ENCODE data around the gene EML4.

The EML4 gene

GRCh38 chr2:42286268-42286946, 117.3 kb downstream of the EML4 start:
- ChIA-PET CTCF (interaction anchor here (0.8 to 1.8 kb wide), 2 partner anchors 10 to 36 kb away, joined by 3 to 4 read pairs; no protein-coding TSS in a partner anchor), POLR2A (interaction anchor here (0.7 kb wide), 1 partner anchor 203 kb away, joined by 3 read pairs; no protein-coding TSS in a partner anchor)
- no peak overlapping the region for H3K27ac ChIP-seq (ENCODE audit: insufficient read depth in 1 of 2, low read depth in 1 of 2, low read length in 2 of 2, poor library complexity in 1 of 2, severe bottlenecking in 2 of 2)
- H3K9me3 ChIP-seq (ENCODE audit: control extremely low read depth in 1 of 5, control insufficient read depth in 4 of 5, insufficient read depth in 2 of 5, low read depth in 1 of 5, low read length in 4 of 5) = no peaks in the 10 kb centered on the region
- H3K4me1 ChIP-seq (ENCODE audit: control extremely low read depth in 1 of 4, control insufficient read depth in 4 of 4, insufficient read depth in 4 of 4, low read length in 3 of 4) = no peaks in the 10 kb centered on the region
- DNase-seq = no peak
- no peaks in the 10 kb centered on the region for H3K27me3 ChIP-seq (replicated peaks in 2 of 5; ENCODE audit: control insufficient read depth in 4 of 5, insufficient read depth in 5 of 5, low read length in 4 of 5)
- no peak overlapping the region for H3K4me3 ChIP-seq (ENCODE audit: control insufficient read depth in 1 of 7, extremely low read depth in 1 of 7, insufficient read depth in 4 of 7, low read depth in 2 of 7, low read length in 6 of 7)
- 88% methylated on average over 2 of the region's 2 CpGs for WGBS (ENCODE audit: insufficient coverage)
- H3K36me3 ChIP-seq (ENCODE audit: control insufficient read depth in 4 of 4, insufficient read depth in 4 of 4, low read length in 3 of 4) = peaks cover 0 to 8% (median 6%) of the 10 kb centered on the region in 4 experiments

GRCh38 chr2:42288811-42289210, 119.7 kb downstream of the EML4 start:
- H3K4me1 ChIP-seq (ENCODE audit: control extremely low read depth in 1 of 4, control insufficient read depth in 4 of 4, insufficient read depth in 4 of 4, low read length in 3 of 4) = no peaks in the 10 kb centered on the region
- WGBS (ENCODE audit: insufficient coverage) = no CpG with 5 or more reads among the region's 1 CpG
- no peak overlapping the region for H3K4me3 ChIP-seq (ENCODE audit: control insufficient read depth in 1 of 7, extremely low read depth in 1 of 7, insufficient read depth in 4 of 7, low read depth in 2 of 7, low read length in 6 of 7)
- POLR2A ChIA-PET = no interaction called here
- no peaks in the 10 kb centered on the region for H3K27me3 ChIP-seq (replicated peaks in 2 of 5; ENCODE audit: control insufficient read depth in 4 of 5, insufficient read depth in 5 of 5, low read length in 4 of 5)
- CTCF ChIA-PET = interaction anchor here (0.8 to 0.9 kb wide), 2 partner anchors 34 to 419 kb away, joined by 3 read pairs; no protein-coding TSS in a partner anchor
- H3K9me3 ChIP-seq (ENCODE audit: control extremely low read depth in 1 of 5, control insufficient read depth in 4 of 5, insufficient read depth in 2 of 5, low read depth in 1 of 5, low read length in 4 of 5) = no peaks in the 10 kb centered on the region
- DNase-seq = no peak
- no peak overlapping the region for H3K27ac ChIP-seq (ENCODE audit: insufficient read depth in 1 of 2, low read depth in 1 of 2, low read length in 2 of 2, poor library complexity in 1 of 2, severe bottlenecking in 2 of 2)
- H3K36me3 ChIP-seq (ENCODE audit: control insufficient read depth in 4 of 4, insufficient read depth in 4 of 4, low read length in 3 of 4) = peaks cover 0 to 8% (median 5%) of the 10 kb centered on the region in 4 experiments

- Histone ChIP-seq H3K27me3 (replicated peaks in 2 of 5; ENCODE audit: control insufficient read depth in 4 of 5, insufficient read depth in 5 of 5, low read length in 4 of 5) (no peaks in the 10 kb centered on the region), H3K4me1 (ENCODE audit: control extremely low read depth in 1 of 4, control insufficient read depth in 4 of 4, insufficient read depth in 4 of 4, low read length in 3 of 4) (no peaks in the 10 kb centered on the region), H3K4me3 (ENCODE audit: control insufficient read depth in 1 of 7, extremely low read depth in 1 of 7, insufficient read depth in 4 of 7, low read depth in 2 of 7, low read length in 6 of 7) (no peak overlapping the region), H3K27ac (ENCODE audit: insufficient read depth in 1 of 2, low read depth in 1 of 2, low read length in 2 of 2, poor library complexity in 1 of 2, severe bottlenecking in 2 of 2) (no peak overlapping the region), H3K9me3 (ENCODE audit: control extremely low read depth in 1 of 5, control insufficient read depth in 4 of 5, insufficient read depth in 2 of 5, low read depth in 1 of 5, low read length in 4 of 5) (no peaks in the 10 kb centered on the region), H3K36me3 (ENCODE audit: control insufficient read depth in 4 of 4, insufficient read depth in 4 of 4, low read length in 3 of 4) (peaks cover 0 to 8% (median 6%) of the 10 kb centered on the region in 4 experiments)
- ChIA-PET POLR2A (no interaction called here), CTCF (interaction anchor here (0.6 to 1.3 kb wide), 4 partner anchors 12 to 419 kb away, joined by 3 to 5 read pairs (median 3); no protein-coding TSS in a partner anchor)
- WGBS (ENCODE audit: insufficient coverage) = 48% methylated on average over 4 of the region's 4 CpGs
- peak in 2 of 3 donors; percentile 9 to 20 for DNase-seq
Observed at GRCh38 chr2:42289222-42289621, 120.1 kb downstream of the EML4 start.

GRCh38 chr2:42290005-42290404, 120.9 kb downstream of the EML4 start:
- no CpG with 5 or more reads among the region's 8 CpGs for WGBS (ENCODE audit: insufficient coverage)
- CTCF ChIA-PET = interaction anchor here (0.6 to 1.3 kb wide), 3 partner anchors 13 to 32 kb away, joined by 3 to 5 read pairs (median 3); no protein-coding TSS in a partner anchor
- Histone ChIP-seq H3K27me3 (replicated peaks in 2 of 5; ENCODE audit: control insufficient read depth in 4 of 5, insufficient read depth in 5 of 5, low read length in 4 of 5) (no peaks in the 10 kb centered on the region), H3K27ac (ENCODE audit: insufficient read depth in 1 of 2, low read depth in 1 of 2, low read length in 2 of 2, poor library complexity in 1 of 2, severe bottlenecking in 2 of 2) (no peak overlapping the region), H3K4me3 (ENCODE audit: control insufficient read depth in 1 of 7, extremely low read depth in 1 of 7, insufficient read depth in 4 of 7, low read depth in 2 of 7, low read length in 6 of 7) (no peak overlapping the region), H3K9me3 (ENCODE audit: control extremely low read depth in 1 of 5, control insufficient read depth in 4 of 5, insufficient read depth in 2 of 5, low read depth in 1 of 5, low read length in 4 of 5) (no peaks in the 10 kb centered on the region), H3K36me3 (ENCODE audit: control insufficient read depth in 4 of 4, insufficient read depth in 4 of 4, low read length in 3 of 4) (peaks cover 0 to 11% (median 6%) of the 10 kb centered on the region in 4 experiments), H3K4me1 (ENCODE audit: control extremely low read depth in 1 of 4, control insufficient read depth in 4 of 4, insufficient read depth in 4 of 4, low read length in 3 of 4) (no peaks in the 10 kb centered on the region)
- DNase-seq = no peak
- POLR2A ChIA-PET = interaction anchor here (0.6 kb wide), 1 partner anchor 77 kb away, joined by 5 read pairs; no protein-coding TSS in a partner anchor

- Histone ChIP-seq H3K4me3 (ENCODE audit: control insufficient read depth in 1 of 7, extremely low read depth in 1 of 7, insufficient read depth in 4 of 7, low read depth in 2 of 7, low read length in 6 of 7) (no peak overlapping the region), H3K36me3 (ENCODE audit: control insufficient read depth in 4 of 4, insufficient read depth in 4 of 4, low read length in 3 of 4) (peaks cover 2 to 20% (median 12%) of the 10 kb centered on the region in 4 experiments), H3K4me1 (ENCODE audit: control extremely low read depth in 1 of 4, control insufficient read depth in 4 of 4, insufficient read depth in 4 of 4, low read length in 3 of 4) (peaks cover 0 to 12% (median 3%) of the 10 kb centered on the region in 4 experiments), H3K27me3 (replicated peaks in 2 of 5; ENCODE audit: control insufficient read depth in 4 of 5, insufficient read depth in 5 of 5, low read length in 4 of 5) (no peaks in the 10 kb centered on the region), H3K27ac (ENCODE audit: insufficient read depth in 1 of 2, low read depth in 1 of 2, low read length in 2 of 2, poor library complexity in 1 of 2, severe bottlenecking in 2 of 2) (no peak overlapping the region), H3K9me3 (ENCODE audit: control extremely low read depth in 1 of 5, control insufficient read depth in 4 of 5, insufficient read depth in 2 of 5, low read depth in 1 of 5, low read length in 4 of 5) (no peaks in the 10 kb centered on the region)
- CTCF ChIA-PET = no interaction called here
- DNase-seq = no peak
- POLR2A ChIA-PET = no interaction called here
- 88% methylated on average over 2 of the region's 8 CpGs for WGBS (ENCODE audit: insufficient coverage)
Observed at GRCh38 chr2:42293019-42293418, 123.9 kb downstream of the EML4 start.

- 100% methylated on average over 2 of the region's 2 CpGs for WGBS (ENCODE audit: insufficient coverage)
- Histone ChIP-seq H3K27me3 (replicated peaks in 2 of 5; ENCODE audit: control insufficient read depth in 4 of 5, insufficient read depth in 5 of 5, low read length in 4 of 5) (no peaks in the 10 kb centered on the region), H3K9me3 (ENCODE audit: control extremely low read depth in 1 of 5, control insufficient read depth in 4 of 5, insufficient read depth in 2 of 5, low read depth in 1 of 5, low read length in 4 of 5) (no peaks in the 10 kb centered on the region), H3K4me1 (ENCODE audit: control extremely low read depth in 1 of 4, control insufficient read depth in 4 of 4, insufficient read depth in 4 of 4, low read length in 3 of 4) (peaks cover 0 to 14% (median 3%) of the 10 kb centered on the region in 4 experiments), H3K4me3 (ENCODE audit: control insufficient read depth in 1 of 7, extremely low read depth in 1 of 7, insufficient read depth in 4 of 7, low read depth in 2 of 7, low read length in 6 of 7) (no peak overlapping the region), H3K36me3 (ENCODE audit: control insufficient read depth in 4 of 4, insufficient read depth in 4 of 4, low read length in 3 of 4) (peaks cover 5 to 23% (median 15%) of the 10 kb centered on the region in 4 experiments), H3K27ac (ENCODE audit: insufficient read depth in 1 of 2, low read depth in 1 of 2, low read length in 2 of 2, poor library complexity in 1 of 2, severe bottlenecking in 2 of 2) (no peak overlapping the region)
- ChIA-PET CTCF (interaction anchor here (1.1 kb wide), 1 partner anchor 10 kb away, joined by 3 read pairs; no protein-coding TSS in a partner anchor), POLR2A (no interaction called here)
- no peak for DNase-seq
Observed at GRCh38 chr2:42296226-42296625, 127.1 kb downstream of the EML4 start.

- Histone ChIP-seq H3K27ac (ENCODE audit: insufficient read depth in 1 of 2, low read depth in 1 of 2, low read length in 2 of 2, poor library complexity in 1 of 2, severe bottlenecking in 2 of 2) (no peak overlapping the region), H3K36me3 (ENCODE audit: control insufficient read depth in 4 of 4, insufficient read depth in 4 of 4, low read length in 3 of 4) (peaks cover 6 to 23% (median 14%) of the 10 kb centered on the region in 4 experiments)
Observed at GRCh38 chr2:42297322-42297936, 128.3 kb downstream of the EML4 start.

More at GRCh38 chr2:42297322-42297936, 128.3 kb downstream of the EML4 start:
- ChIA-PET CTCF (no interaction called here), POLR2A (no interaction called here)
- 100% methylated on average over 1 of the region's 2 CpGs for WGBS (ENCODE audit: insufficient coverage)
- DNase-seq = no peak
- H3K9me3 ChIP-seq (ENCODE audit: control extremely low read depth in 1 of 5, control insufficient read depth in 4 of 5, insufficient read depth in 2 of 5, low read depth in 1 of 5, low read length in 4 of 5) = no peaks in the 10 kb centered on the region
- peaks cover 0 to 14% (median 3%) of the 10 kb centered on the region in 4 experiments for H3K4me1 ChIP-seq (ENCODE audit: control extremely low read depth in 1 of 4, control insufficient read depth in 4 of 4, insufficient read depth in 4 of 4, low read length in 3 of 4)
- H3K4me3 ChIP-seq (ENCODE audit: control insufficient read depth in 1 of 7, extremely low read depth in 1 of 7, insufficient read depth in 4 of 7, low read depth in 2 of 7, low read length in 6 of 7) = no peak overlapping the region
- H3K27me3 ChIP-seq (replicated peaks in 2 of 5; ENCODE audit: control insufficient read depth in 4 of 5, insufficient read depth in 5 of 5, low read length in 4 of 5) = no peaks in the 10 kb centered on the region
